HG02885 (cell line): ENCODE results near the gene ZNF700.
"Not testable (repeated sequence)": the region's sequence is repeated elsewhere in the genome, so short reads cannot be mapped to it uniquely, and the experiment has no call there.

ENCODE experiments used
- ATAC-seq: cut with Tn5 transposase; IDR thresholded peaks from one replicate; pipeline ENCODE4 v1.9.1; 2021; ENCODE audit warnings: mild to moderate bottlenecking; ENCODE audit not compliant: unreplicated experiment, poor library complexity

ZNF700 gene

DNA sequence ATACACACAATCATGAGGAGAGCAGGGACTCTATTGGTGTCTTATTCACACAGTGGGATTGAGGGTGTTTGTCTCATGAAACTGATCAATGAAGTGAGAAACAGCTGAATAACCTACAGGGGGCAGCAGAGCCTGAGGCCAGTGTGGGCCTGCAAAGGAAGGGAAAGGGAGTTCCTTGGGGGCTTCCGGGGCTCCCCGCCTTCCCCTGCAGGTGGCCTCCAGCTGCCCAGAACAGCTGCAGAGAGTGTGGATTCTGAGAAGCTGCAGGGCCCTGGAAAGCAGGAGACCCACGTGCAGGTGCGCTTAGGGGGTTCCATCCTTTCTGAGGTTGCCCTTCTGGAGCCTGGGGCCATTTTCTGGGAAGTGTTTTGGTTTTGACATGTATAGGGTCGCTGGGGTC lies 60.1 kb downstream of the ZNF700 start:
- no peak for ATAC-seq

DNA sequence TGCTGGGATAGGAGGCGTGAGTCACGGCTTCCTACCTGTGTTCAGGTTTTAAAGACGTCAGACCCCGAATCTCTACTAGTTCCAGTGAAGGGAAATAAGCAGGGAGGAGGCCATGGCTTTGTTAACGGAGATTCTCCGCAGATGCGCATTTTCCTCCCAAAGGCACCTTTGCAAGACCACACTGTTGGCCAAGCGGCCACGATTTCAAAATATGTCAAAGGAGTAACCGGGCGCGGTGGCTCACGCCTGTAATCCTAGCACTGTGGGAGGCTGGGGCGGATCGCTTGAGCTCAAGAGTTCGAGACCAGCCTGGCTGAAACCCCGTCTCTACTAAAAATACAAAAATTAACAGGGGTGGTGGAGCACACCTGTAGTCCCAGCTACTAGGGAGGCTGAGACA lies 61.8 kb downstream of the ZNF700 start:
- no peak for ATAC-seq

DNA sequence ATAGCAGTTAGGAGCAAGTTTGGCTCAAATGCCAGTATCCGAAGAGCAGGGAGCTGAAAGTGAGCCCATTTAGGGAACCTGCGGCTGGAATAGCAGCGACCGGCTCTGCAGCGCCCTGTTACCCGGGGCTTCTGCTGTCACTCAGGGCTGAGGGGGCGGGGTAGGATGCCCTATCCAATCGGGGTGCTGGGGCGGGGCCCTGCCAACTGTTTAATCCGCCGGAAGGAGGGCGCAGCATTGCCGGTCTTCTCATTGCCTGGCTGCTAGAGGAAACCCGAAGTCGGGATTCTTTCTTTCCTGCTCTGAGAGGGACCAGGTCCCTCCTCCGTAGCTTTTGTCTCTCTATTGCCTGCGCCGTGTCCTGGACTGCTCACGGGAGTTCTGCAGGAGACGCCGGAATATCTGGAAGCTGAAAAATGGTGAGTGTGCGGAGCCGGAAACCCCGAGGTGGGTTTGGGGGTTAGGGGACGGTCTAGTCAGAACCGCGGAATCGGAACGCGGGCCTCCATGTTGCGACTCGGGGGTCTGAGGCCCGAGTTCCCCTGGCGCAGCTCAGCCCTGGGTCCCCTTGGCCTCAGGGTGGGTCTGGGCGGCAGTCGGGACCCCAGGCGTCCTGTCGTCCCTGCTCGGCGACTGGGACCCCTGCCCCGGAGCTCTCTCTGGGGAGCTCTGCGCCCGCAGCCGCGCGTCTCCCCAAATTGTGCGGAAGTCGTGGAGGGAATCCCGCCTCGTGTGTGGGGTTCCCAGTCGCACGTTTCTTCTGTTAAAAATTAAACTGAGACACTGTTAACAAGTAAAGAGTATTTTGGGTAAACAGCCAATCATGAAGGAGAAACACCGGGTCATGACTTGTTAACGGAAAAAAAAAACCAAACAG lies 62.7 kb downstream of the ZNF700 start:
- ATAC-seq = peak; percentile 88

DNA sequence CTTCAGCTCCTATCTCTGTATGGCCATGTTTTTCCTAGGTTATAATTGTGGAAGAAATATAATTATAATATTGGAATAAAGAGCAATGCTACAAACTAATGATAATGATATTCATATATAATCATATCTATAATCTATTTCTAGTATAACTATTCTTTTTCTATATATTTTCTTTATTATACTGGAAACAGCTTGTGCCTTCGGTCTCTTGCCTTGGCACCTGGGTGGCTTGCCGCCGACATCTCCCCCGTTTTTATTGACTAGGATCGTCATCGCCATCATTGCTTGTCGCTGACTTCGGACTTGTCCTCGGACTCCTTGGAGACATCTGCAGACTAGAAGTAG lies 64.2 kb downstream of the ZNF700 start:
- no peak for ATAC-seq

DNA sequence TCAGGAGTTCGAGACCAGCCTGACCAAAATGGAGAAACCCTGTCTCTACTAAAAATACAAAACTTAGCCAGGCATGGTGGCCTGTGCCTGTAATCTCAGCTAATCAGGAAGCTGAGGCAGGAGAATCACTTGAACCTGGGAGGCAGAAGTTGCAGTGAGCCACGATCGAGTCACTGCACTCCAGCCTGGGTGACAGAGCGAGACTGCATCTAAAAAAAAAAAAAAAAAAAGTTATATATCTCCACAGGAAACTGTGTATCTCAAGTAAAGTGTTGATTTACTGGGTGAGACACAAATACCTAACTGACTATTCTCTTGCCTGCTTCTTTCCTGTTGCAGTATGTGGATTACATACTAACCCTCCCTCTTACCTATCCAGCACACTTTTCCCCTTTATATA lies 67.0 kb downstream of the ZNF700 start:
- not testable (repeated sequence) for ATAC-seq

DNA sequence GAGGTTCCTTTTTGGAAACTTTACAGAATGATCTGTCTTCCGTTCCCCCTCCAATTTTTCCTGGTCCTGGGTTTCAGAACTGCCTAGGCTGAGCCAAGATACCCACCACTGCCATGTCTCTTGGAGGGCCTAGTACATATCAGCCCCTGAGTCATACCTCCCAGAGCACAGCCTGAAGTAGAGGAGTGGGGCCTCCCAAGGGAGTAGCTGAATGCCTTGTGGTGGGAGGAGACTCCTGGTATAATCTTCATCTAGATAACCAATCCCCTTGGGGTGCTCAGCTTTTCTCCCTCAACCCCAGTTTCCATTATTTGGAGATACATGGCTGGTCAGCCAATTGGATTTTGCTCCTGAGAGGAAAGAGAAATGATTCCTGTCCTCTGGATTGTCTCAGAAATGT lies 70.3 kb downstream of the ZNF700 start:
- ATAC-seq = no peak
